HG03039 (cell line): ENCODE data around the gene TOMM20.
"Not testable (repeated sequence)": the region's sequence is repeated elsewhere in the genome, so short reads cannot be mapped to it uniquely, and the experiment has no call there.

ENCODE experiments used
- ATAC-seq: cut with Tn5 transposase; IDR thresholded peaks from one replicate; pipeline ENCODE4 v1.9.1; 2021; ENCODE audit warnings: mild to moderate bottlenecking, moderate library complexity; ENCODE audit not compliant: unreplicated experiment

Gene TOMM20

DNA sequence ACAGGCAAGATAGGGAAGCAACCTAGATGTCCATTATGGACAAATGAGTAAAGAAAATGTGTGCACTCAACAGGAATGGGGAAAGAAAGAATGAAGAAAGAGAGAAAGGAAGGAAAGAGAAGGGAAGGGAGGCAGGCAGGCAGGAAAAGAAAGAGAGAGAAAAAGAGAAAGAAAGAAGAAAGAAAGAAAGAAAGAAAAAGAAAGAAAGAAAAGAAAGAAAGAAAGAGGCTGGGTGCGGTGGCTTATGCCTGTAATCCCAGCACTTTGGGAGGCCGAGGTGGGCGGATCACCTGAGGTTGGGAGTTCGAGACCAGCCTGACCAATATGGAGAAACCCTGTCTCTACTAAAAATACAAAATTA is 48.4 kb downstream of the TOMM20 start:
- ATAC-seq, result not testable (repeated sequence)

DNA sequence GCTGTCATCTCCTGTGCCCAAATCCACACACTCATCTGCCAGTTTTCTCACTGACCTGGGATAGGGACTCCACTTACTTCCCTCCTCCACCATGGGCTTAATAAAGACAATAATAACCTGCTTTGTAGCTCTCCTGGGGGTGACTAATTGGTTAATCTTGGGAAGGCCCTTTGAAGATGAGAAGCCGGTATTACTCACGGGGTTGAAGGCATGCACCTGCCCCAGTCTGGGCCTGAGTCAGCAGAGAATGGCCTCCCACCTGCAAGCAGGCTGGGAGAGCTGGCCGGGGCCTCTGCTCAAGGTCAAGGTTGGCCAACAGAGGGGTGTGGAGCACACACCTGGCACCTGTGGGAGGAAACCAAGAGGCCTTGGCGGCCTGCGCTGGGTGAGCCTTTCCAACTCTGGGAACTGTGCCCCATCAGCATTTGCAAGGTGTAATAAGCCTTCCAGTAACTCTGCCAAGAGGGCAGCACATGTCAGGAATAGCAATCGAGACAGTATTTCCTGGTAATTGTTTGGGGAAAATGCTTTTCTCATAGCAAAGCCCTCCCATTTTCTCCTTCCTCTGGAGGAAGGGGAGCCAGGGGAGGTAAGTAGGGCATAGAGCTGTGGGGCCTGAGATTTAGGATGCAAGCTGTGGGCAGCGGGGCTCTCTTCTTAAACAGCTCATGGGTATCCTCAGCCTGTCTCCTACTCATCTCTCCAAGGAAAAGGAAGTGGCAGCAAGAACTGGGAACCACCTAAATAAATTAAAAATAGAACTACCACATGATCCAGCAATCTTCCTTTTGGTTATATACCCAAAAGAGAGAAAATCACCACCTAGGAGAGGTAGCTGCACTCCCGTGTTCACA is 49.0 kb downstream of the TOMM20 start:
- ATAC-seq, result no peak

DNA sequence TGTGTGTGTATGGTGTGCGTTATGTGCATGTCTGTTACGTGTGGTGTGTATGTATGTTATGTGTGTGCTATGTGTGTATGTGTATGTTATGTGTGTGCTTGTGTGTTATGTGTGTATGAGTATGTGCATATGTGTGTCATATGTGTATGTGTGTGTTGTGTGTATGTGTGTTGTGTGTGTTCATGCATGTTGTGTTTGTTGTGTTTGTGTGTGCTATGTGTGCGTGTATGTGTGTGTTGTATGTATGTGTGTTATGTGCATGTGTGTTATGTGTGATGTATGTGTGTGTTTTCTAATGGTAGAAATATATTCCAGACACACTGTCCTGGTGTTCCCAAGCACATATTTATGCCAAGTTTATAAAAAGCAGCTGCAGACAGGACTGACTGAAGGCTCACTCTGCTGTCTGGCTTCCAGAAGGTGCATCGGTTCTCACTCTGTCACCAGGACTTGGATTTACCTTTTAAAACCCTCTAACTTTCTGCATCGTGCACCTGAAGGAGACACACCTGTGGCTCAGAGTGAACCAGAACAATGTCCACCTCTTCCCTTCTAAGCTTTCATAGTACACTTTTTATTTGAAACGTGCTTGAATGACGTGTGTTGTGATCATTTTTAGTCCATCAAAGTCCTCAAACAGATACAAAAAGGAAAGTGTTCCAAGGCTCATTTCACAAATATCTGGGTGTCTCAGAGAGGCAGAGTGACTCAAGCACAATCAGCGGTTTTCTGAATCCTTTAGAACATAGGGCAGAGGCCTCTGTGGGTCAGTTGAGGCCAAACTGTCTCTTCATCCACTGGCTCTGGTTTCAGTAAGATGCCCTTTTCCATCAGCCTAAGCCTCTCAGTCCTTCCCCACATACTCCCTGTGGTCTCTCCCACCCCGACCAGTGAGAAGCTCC is 49.9 kb downstream of the TOMM20 start:
- no peak for ATAC-seq

GRCh38 chr1:235077571-235078479 is 50.8 kb downstream of the TOMM20 start:
- ATAC-seq, result no peak

DNA sequence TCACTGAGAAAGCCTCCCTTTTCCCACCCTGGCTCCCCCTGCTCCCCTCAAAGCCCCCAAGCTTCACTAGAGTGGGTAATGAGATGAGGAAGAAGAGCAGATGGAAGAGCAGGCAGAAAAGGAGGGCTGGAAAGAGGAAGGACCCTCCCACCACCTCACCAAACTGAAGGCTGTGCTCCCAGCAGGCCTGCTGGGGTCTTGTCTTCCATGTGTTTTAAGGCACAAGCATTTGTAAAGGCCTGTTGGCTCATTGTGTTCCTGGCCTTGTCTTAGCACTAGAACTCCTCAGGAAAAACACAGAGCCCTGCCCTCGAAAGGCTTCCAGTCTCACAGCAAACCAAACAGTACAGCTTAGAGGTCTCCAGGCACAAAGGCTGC is 51.5 kb downstream of the TOMM20 start:
- no peak for ATAC-seq

- ATAC-seq, result no peak
Measured at GRCh38 chr1:235076504-235077162, 52.0 kb downstream of the TOMM20 start.

DNA sequence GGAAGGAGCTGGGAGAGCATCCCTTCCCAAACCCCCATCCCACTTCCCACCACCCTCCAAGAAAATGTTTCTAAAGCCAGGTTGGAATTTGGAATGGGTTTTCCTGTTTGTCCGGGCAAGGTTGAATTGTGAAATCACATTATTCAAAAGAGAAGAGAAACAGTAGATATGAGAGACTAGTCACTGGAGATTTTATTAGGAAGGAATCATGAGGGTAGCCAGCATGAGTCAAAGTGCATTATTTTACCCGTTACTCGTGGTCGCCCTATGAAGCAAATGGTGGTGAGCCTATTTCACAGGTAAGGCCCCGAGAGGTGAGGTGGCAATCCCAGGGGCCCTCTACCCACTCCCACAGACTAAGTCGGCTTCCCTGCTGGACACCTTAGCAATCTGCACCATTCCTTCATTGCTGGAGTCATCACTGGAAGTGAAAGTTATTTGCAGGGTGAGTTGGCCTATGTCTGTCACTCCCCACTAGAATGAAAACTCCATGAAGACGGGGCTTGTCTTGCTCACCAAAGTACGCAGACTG is 52.8 kb downstream of the TOMM20 start:
- no peak for ATAC-seq

GRCh38 chr1:235075048-235075776 is 53.4 kb downstream of the TOMM20 start:
- peak; percentile 51 for ATAC-seq

GRCh38 chr1:235074523-235075047 is 54.1 kb downstream of the TOMM20 start:
- ATAC-seq, result peak; percentile 33

GRCh38 chr1:235073968-235074522 is 54.6 kb downstream of the TOMM20 start:
- no peak for ATAC-seq

DNA sequence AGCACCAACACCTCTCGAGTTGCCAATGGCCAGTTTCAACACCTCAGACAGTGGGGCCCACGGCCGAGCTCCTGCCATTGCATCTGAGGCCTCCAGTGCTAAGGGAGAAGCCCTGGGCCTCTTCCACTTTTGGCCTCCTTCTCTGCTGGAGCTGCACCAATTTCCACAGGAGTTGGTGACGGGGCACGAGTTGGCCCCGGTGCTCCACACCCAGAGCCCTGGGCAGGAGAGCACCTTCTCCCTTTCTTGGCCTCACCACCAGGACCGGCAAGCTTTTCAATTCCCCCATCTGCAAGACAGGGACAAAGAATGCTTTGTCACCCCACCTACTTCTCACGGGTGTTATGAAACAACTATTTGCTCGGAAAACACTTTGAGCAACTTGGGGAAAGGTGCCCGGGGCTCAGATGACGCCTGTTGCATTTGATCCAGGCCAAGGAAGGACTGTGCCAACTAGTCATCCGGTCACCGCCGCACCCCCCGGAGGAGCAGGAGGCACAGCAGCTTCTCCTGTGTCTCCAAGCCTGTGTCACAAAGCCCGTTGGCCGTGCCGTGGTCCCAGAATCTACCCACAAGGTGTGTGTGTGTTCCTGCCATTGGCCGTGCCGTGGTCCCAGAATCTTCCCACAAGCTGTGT is 55.2 kb downstream of the TOMM20 start:
- ATAC-seq, result no peak

GRCh38 chr1:235072577-235072976 is 56.1 kb downstream of the TOMM20 start:
- ATAC-seq, result not testable (repeated sequence)

DNA sequence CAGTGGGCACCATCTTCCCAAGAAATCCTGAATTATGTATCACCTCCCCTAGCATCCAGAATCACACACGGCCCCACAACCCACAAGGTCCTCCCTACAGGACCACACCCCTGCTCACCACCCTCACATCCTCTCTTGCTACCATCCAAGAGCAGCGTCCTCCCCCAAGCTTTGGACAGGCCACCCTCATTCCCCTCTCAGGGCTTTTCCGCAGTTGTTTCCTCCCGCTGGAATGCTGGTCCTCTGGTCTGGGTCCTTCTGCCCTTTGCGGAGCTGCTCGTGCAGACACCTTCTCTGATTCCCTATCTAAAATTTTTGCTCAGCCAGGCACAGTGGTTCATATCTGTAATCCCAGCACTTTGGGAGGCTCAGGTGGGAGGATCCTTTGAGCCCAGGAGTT is 56.5 kb downstream of the TOMM20 start:
- no peak for ATAC-seq

DNA sequence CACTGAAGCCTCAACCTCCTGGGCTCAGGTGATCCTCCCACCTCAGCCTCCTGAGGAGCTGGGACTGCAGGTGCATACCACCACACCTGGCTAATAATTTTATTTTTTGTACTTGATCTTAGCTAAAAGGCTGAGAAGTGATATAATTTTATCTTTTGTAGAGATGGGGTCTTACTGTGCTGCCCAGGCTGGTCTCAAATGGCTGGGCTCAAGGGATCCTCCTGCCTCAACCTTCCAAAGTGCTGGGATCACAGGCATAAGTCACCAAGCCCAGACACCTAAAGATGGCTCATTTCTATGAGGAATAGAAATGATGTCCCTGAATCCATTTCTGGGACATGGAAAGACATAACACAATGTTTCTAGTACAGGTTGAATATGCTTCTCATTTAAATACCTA is 57.8 kb downstream of the TOMM20 start:
- ATAC-seq, result no peak

DNA sequence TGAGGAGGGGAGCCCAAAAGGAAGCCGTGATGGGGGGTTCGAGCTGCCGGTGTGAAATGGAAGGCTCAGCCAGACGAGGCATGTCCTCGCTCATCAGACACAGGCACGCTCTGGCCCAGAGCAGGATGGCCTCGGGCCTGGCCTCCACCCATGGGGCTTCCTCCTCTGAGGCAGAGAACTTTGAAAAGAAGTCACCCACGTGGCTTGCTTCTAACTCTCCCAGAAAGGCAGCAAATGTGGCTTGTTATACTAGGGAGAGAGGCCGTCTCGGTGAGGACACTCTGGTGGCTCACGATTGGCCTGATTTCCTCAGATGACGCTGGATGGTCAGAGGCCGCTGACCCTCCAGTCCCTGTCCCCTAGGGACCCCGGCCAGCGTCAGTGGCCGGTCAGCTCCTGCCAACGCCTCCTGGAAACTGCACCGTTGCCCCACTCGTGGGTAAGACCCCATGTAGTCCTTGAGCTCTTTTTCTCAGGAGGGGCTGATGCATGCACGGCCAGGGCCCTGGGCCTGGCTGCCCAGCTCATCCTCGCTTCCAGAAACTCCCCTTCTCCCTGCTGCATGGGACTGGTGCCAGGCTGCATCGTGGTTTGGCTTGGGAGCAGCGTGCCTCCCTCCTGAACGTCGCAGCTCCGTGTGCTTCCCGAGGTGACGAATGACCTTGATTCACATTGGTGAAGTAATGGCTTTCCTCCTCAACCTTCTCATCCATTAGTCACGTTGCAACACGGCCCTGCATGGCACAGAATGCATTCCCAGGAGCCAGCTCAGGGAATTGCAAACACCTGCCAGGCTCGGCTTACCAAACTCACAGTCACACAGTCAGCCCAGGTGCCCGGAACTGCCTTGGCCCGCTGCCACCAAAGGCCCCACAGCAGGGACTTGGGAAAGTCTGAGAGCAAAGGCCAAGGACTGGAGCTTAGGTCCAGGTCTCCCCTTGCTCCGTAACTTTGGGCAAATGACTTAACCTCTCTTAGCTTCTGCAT is 58.8 kb downstream of the TOMM20 start:
- no peak for ATAC-seq

GRCh38 chr1:235069176-235069575 is 59.5 kb downstream of the TOMM20 start:
- no peak for ATAC-seq
